HepG2 (cell line): Measurements from ENCODE around the gene MEIOB. TPM values are rescaled to one million over a fixed set of nuclear protein-coding genes. Genes with fewer than 3 reads are reported as not detected.
A peak's percentile ranks its signal among the peaks of the same experiment; 100 is the strongest.

Experiments
- ATAC-seq: fragments of 200-7000 bp; cut with Tn5 transposase; 3 replicates; pipeline ENCODE4 v1.9.1; 2020; ENCODE audit warnings: mild to moderate bottlenecking, moderate library complexity
- BruUV-seq: library from RNA; stranded (reverse); fragments of 400-500 nt; replicated peaks from 2 replicates; lab custom pipeline; 2021; lab: Mats Ljungman, UMichigan
- CTCF ChIA-PET: fragments of 300-600 bp; formaldehyde crosslinking; extraction: SDS; loops from one replicate; lab custom pipeline; 2021; ENCODE audit warnings: low total read pairs, inconsistent platforms, low intra/inter-chr PET ratio; lab: Yijun Ruan, JAX
- POLR2A ChIA-PET: fragments of 350-600 bp; sonication (Branson Sonifier 250); formaldehyde crosslinking; loops from one replicate; lab custom pipeline; 2020; ENCODE audit warnings: antibody characterized with exemption, inconsistent platforms; lab: Yijun Ruan, JAX
- DNase-seq: peaks from one replicate; pipeline ENCODE4 v3.0.0-alpha.2; 2015; ENCODE audit warnings: low spot score
- FAIRE-seq: peaks from 3 replicates; lab custom pipeline; 2011; peaks lifted over from hg19 to GRCh38; lab: Jason Lieb, UNC
- H2AFZ ChIP-seq: one replicate; pipeline ENCODE4 v1.6.1; 2011; ENCODE audit warnings: low read length, inconsistent platforms
- H3K27ac ChIP-seq: fragments of 300-600 bp; 3 replicates; pipeline ENCODE4 v1.8.0; 2011; ENCODE audit warnings: mixed run types, mild to moderate bottlenecking, mixed read lengths, low read length, inconsistent platforms; ENCODE audit not compliant: insufficient read depth; ENCODE audit errors: extremely low read length
- H3K27me3 ChIP-seq, 2 experiments: fragments of 200-600 bp in 1 of 2; 2 replicates in 1 of 2; 3 replicates in 1 of 2; pipeline versions ENCODE4 v1.6.0 to v1.8.0; 2011; ENCODE audit warnings: low read length in 2 of 2, mild to moderate bottlenecking in 2 of 2, moderate library complexity in 2 of 2, inconsistent platforms in 1 of 2; ENCODE audit not compliant: insufficient read depth in 2 of 2, control insufficient read depth in 1 of 2
- H3K36me3 ChIP-seq, 2 experiments: fragments of 200-600 bp in 1 of 2; replicated peaks in 1 of 2; 2 replicates in 1 of 2; 3 replicates in 1 of 2; pipeline versions ENCODE4 v1.5.1 to v1.8.0; 2011; ENCODE audit warnings: low read length in 2 of 2, inconsistent platforms in 1 of 2; ENCODE audit not compliant: insufficient read depth in 2 of 2, control insufficient read depth in 1 of 2
- H3K4me1 ChIP-seq: 2 replicates; pipeline ENCODE4 v1.5.1; 2012; ENCODE audit warnings: low read length, inconsistent platforms; ENCODE audit not compliant: insufficient read depth
- H3K4me2 ChIP-seq: 2 replicates; pipeline ENCODE4 v1.6.0; 2011; ENCODE audit warnings: low read depth, low read length, inconsistent platforms
- H3K4me3 ChIP-seq, 3 experiments: fragments of 200-600 bp in 1 of 3; sonication (generic), shearing (Covaris generic) in 1 of 3; replicated peaks in 1 of 3; 2 replicates each; pipeline ENCODE4 v1.5.1; 2011 to 2016; ENCODE audit warnings: low read length in 3 of 3, inconsistent platforms in 2 of 3, low read depth in 2 of 3, mild to moderate bottlenecking in 2 of 3, control low read depth in 1 of 3, mixed read lengths in 1 of 3; ENCODE audit not compliant: insufficient read depth in 1 of 3
- H3K79me2 ChIP-seq: one replicate; pipeline ENCODE4 v1.6.1; 2011; ENCODE audit warnings: low read length, inconsistent platforms; ENCODE audit not compliant: insufficient read depth
- H3K9ac ChIP-seq: 2 replicates; pipeline ENCODE4 v1.6.0; 2011; ENCODE audit warnings: mild to moderate bottlenecking, low read depth, low read length, inconsistent platforms; ENCODE audit not compliant: insufficient read depth
- H3K9me3 ChIP-seq: 2 replicates; pipeline ENCODE4 v1.5.1; 2012; ENCODE audit warnings: mild to moderate bottlenecking, low read length
- H4K20me1 ChIP-seq: 2 replicates; pipeline ENCODE4 v1.6.0; 2011; ENCODE audit warnings: inconsistent platforms, mild to moderate bottlenecking, low read length, moderate library complexity; ENCODE audit not compliant: insufficient read depth
- ATF3 ChIP-seq: sonication (generic); formaldehyde crosslinking; IDR thresholded peaks from 2 replicates; pipeline ENCODE4 v1.4.0; 2020; ENCODE audit warnings: missing genetic modification reagents
- CENPT ChIP-seq: sonication (generic); formaldehyde crosslinking; IDR thresholded peaks from 2 replicates; pipeline ENCODE4 v1.8.0; 2022; ENCODE audit warnings: low read depth, mild to moderate bottlenecking, moderate library complexity, missing genetic modification reagents
- CHCHD3 ChIP-seq: sonication (generic); formaldehyde crosslinking; IDR thresholded peaks from 2 replicates; pipeline ENCODE4 v1.8.0; 2022; ENCODE audit warnings: mild to moderate bottlenecking, missing genetic modification reagents, moderate library complexity
- DMAP1 ChIP-seq: IDR thresholded peaks from 2 replicates; pipeline ENCODE4 v1.6.1; 2016
- E2F5 ChIP-seq: sonication (generic); formaldehyde crosslinking; conservative IDR thresholded peaks from 2 replicates; pipeline ENCODE4 v1.4.0; 2020; ENCODE audit warnings: missing genetic modification reagents
- FOXM1 ChIP-seq: sonication (generic); formaldehyde crosslinking; IDR thresholded peaks from 2 replicates; pipeline ENCODE4 v1.5.0; 2020; ENCODE audit warnings: missing genetic modification reagents
- MIER3 ChIP-seq: IDR thresholded peaks from 2 replicates; pipeline ENCODE4 v1.6.1; 2016; ENCODE audit warnings: missing compliant biosample characterization, borderline replicate concordance
- MTERF4 ChIP-seq: sonication (generic); formaldehyde crosslinking; IDR thresholded peaks from 2 replicates; pipeline ENCODE4 v1.8.0; 2023; ENCODE audit warnings: mild to moderate bottlenecking, missing genetic modification reagents
- MTF1 ChIP-seq: sonication (generic); formaldehyde crosslinking; IDR thresholded peaks from 2 replicates; pipeline ENCODE4 v1.5.0; 2020; ENCODE audit warnings: missing genetic modification reagents
- PCBP1 ChIP-seq: fragments of 200-400 bp; formaldehyde crosslinking; IDR thresholded peaks from 2 replicates; pipeline ENCODE4 v1.6.1; 2017; ENCODE audit warnings: mild to moderate bottlenecking, low read depth, low read length, borderline replicate concordance
- PCBP2 ChIP-seq: fragments of 200-400 bp; formaldehyde crosslinking; optimal IDR thresholded peaks from 2 replicates; pipeline ENCODE3; 2018; ENCODE audit warnings: low read length, low read depth; ENCODE audit not compliant: poor library complexity, severe bottlenecking
- ZFP36L1 ChIP-seq: sonication (generic); formaldehyde crosslinking; IDR thresholded peaks from 2 replicates; pipeline ENCODE4 v1.8.0; 2022; ENCODE audit warnings: mild to moderate bottlenecking, missing genetic modification reagents, moderate library complexity
- ZMAT5 ChIP-seq: sonication (generic); formaldehyde crosslinking; IDR thresholded peaks from 2 replicates; pipeline ENCODE4 v1.5.0; 2020; ENCODE audit warnings: mild to moderate bottlenecking, low read depth, missing genetic modification reagents, borderline replicate concordance
- ZNF10 ChIP-seq: sonication (generic); formaldehyde crosslinking; IDR thresholded peaks from 2 replicates; pipeline ENCODE4 v1.4.0; 2020; ENCODE audit warnings: mild to moderate bottlenecking, low read depth, missing genetic modification reagents, borderline replicate concordance
- ZNF20 ChIP-seq: sonication (generic); formaldehyde crosslinking; IDR thresholded peaks from 2 replicates; pipeline ENCODE4 v1.4.0; 2020; ENCODE audit warnings: mild to moderate bottlenecking, moderate library complexity, missing genetic modification reagents
- ZNF3 ChIP-seq: IDR thresholded peaks from 2 replicates; pipeline ENCODE4 v1.7.0; 2017; ENCODE audit warnings: inconsistent platforms
- ZNF484 ChIP-seq: sonication (generic); formaldehyde crosslinking; IDR thresholded peaks from 2 replicates; pipeline ENCODE4 v1.5.1; 2020; ENCODE audit warnings: mild to moderate bottlenecking, low read depth, missing genetic modification reagents, borderline replicate concordance
- ZNF510 ChIP-seq: sonication (generic); formaldehyde crosslinking; IDR thresholded peaks from 2 replicates; pipeline ENCODE4 v1.4.0; 2020; ENCODE audit warnings: low read depth, mild to moderate bottlenecking, missing genetic modification reagents
- ZNF644 ChIP-seq: IDR thresholded peaks from 2 replicates; pipeline ENCODE4 v1.6.1; 2016; ENCODE audit warnings: low read depth
- ZNF737 ChIP-seq: sonication (generic); formaldehyde crosslinking; IDR thresholded peaks from 2 replicates; pipeline ENCODE4 v1.5.0; 2020; ENCODE audit warnings: missing genetic modification reagents, mild to moderate bottlenecking, borderline replicate concordance
- ZNF747 ChIP-seq: sonication (generic); formaldehyde crosslinking; IDR thresholded peaks from 2 replicates; pipeline ENCODE4 v1.8.1; 2023; ENCODE audit warnings: missing genetic modification reagents, mild to moderate bottlenecking, borderline replicate concordance
- ZSCAN20 ChIP-seq: sonication (generic); formaldehyde crosslinking; IDR thresholded peaks from 2 replicates; pipeline ENCODE4 v1.4.0; 2020; ENCODE audit warnings: missing genetic modification reagents, mild to moderate bottlenecking, borderline replicate concordance
- WGBS: methylation state at CpG from one replicate; pipeline ENCODE4 v1.1.6; 2017; ENCODE audit warnings: low lambda C conversion rate; 5-methylcytosine and 5-hydroxymethylcytosine counted together
- in situ Hi-C: cut with HindIII; loops from 2 replicates; pipeline ENCODE4 v1.10.0; 2017; ENCODE audit warnings: low pct_unique_long_range_greater_than_20kb; ENCODE audit not compliant: extremely low pct_ligation_motif_present
- intact Hi-C: fragments of 100-400 bp; cut with micrococcal nuclease; formaldehyde crosslinking; loops from one replicate; pipeline ENCODE4 v1.10.0; 2022; ENCODE audit not compliant: unreplicated experiment
- polyA plus RNA-seq, 8 experiments: library from polyadenylated mRNA; depleted of rRNA in 3 of 8; stranded (reverse) in 7 of 8; unstranded in 1 of 8; fragments of >200 nt; fragmentation: Illumina TruSeq in 4 of 8; extraction: Trizol in 4 of 8; gene quantifications; 2 replicates each; pipeline versions ENCODE4 v1.2.1 to v1.2.3, GENCODE V29; 2011 to 2016; ENCODE audit warnings: low read depth in 4 of 8, missing spikeins in 1 of 8, mixed read lengths in 1 of 8; ENCODE audit not compliant: insufficient read depth in 1 of 8
- total RNA-seq, 5 experiments: library from RNA; depleted of rRNA; stranded (reverse); fragments of >200 nt; fragmentation: Illumina TruSeq; extraction: Trizol; gene quantifications; 2 replicates each; pipeline ENCODE4 v1.2.3, GENCODE V29; 2016; ENCODE audit warnings: low read depth in 1 of 5

The MEIOB gene
- total and polyA plus RNA-seq, 2 of the 13 experiments (the other 11 are each of a cell fraction or from before 2014, with no cell fraction given): 0.17 TPM; not detected in 1

- no peak for TF ChIP-seq ATF3
- no peak for TF ChIP-seq ZSCAN20 (CRISPR knock-in tag)
- no peak for TF ChIP-seq CHCHD3 (CRISPR knock-in tag)
- no peak for TF ChIP-seq ZNF737 (CRISPR knock-in tag)
- TF ChIP-seq ZNF10: no peak
- TF ChIP-seq ZNF20: no peak
- no peak; the same call in 1 of the 2 replicates for TF ChIP-seq ZFP36L1 (CRISPR knock-in tag)
- no peak; the same call in 1 of the 2 replicates for TF ChIP-seq DMAP1 (CRISPR knock-in tag)
- no peak for TF ChIP-seq ZNF484 (CRISPR knock-in tag)
- no peak for TF ChIP-seq CENPT
Measured at GRCh38 chr16:1825381-1825863, 46.5 kb downstream of the MEIOB start (continued).

- no peaks in the 10 kb centered on the region; a peak in 1 of 5 replicates for H3K27me3 ChIP-seq
- peaks cover 11 to 30% of the 10 kb centered on the region in 2 experiments; a peak in 4 of 5 replicates for H3K36me3 ChIP-seq
- peak overlapping the region in 1 of 3 experiments; percentile 24; a peak in 1 of 6 replicates for H3K4me3 ChIP-seq
- peaks cover under 1% of the 10 kb centered on the region; the same call in 1 of the 2 replicates for H4K20me1 ChIP-seq
- DNase-seq (peak; percentile 75), ATAC-seq (peak; percentile 62), FAIRE-seq (peak; percentile 80)
- peak overlapping the region; percentile 29 for H3K9ac ChIP-seq
- H2AFZ ChIP-seq: no peak overlapping the region
- POLR2A ChIA-PET: interaction anchor here (0.7 to 2.5 kb wide), 8 partner anchors 9 to 117 kb away, joined by 3 to 12 read pairs (median 6); partner anchors contain the start of genes EME2, MRPS34, NUBP2 and SPSB3
- in situ Hi-C loops: loop anchor here (5.0 kb wide), 1 partner anchor 42 kb away; the partner anchor contains the start of genes NUBP2 and SPSB3
- BruUV-seq: no TSS peak
- 29% methylated on average over 8 of the region's 9 CpGs for WGBS
- no peaks in the 10 kb centered on the region for H3K9me3 ChIP-seq
- H3K79me2 ChIP-seq: peaks cover 36% of the 10 kb centered on the region
- intact Hi-C loops: no loop called here
- peaks cover 24% of the 10 kb centered on the region for H3K4me1 ChIP-seq
- H3K4me2 ChIP-seq: peak overlapping the region; percentile 81
- CTCF ChIA-PET: interaction anchor here (1.4 to 1.6 kb wide), 2 partner anchors 11 to 50 kb away, joined by 9 to 11 read pairs; partner anchors contain the start of genes EME2 and MRPS34
- peak overlapping the region; percentile 73 for H3K27ac ChIP-seq
- TF ChIP-seq ZMAT5 (CRISPR knock-in tag) (no peak), ZNF644 (CRISPR knock-in tag) (no peak), FOXM1 (CRISPR knock-in tag) (no peak), ZNF510 (CRISPR knock-in tag) (no peak), E2F5 (no peak), PCBP2 (no peak), MTF1 (CRISPR knock-in tag) (no peak), MIER3 (CRISPR knock-in tag) (0 out of 2 replicates have a peak, but pooled peaks have one; percentile 36), ZNF3 (CRISPR knock-in tag) (no peak), MTERF4 (CRISPR knock-in tag) (no peak), PCBP1 (no peak), ZNF747 (CRISPR knock-in tag) (no peak; the same call in 1 of the 2 replicates)
Measured at GRCh38 chr16:1823821-1824220, 48.1 kb downstream of the MEIOB start.
